CD14-positive monocyte (primary cell): ENCODE data around the gene KRT38. TPM values are rescaled to one million over a fixed set of nuclear protein-coding genes. Genes with fewer than 3 reads are reported as not detected.

Source experiments
- DNase-seq, 3 donors: peaks; one replicate each; pipeline ENCODE4 v3.0.0-alpha.2; 2011 to 2022
- H2AFZ ChIP-seq: 2 replicates; pipeline ENCODE4 v1.6.0; 2012; ENCODE audit warnings: mild to moderate bottlenecking, low read depth, low read length, inconsistent platforms; ENCODE audit not compliant: insufficient read depth, poor library complexity, severe bottlenecking
- H3K27ac ChIP-seq, 2 donors: 1 replicate in 1 of 2; 2 replicates in 1 of 2; pipeline ENCODE4 v1.5.1; 2012 to 2013; ENCODE audit warnings: low read length in 2 of 2, control low read depth in 1 of 2, inconsistent platforms in 1 of 2, low read depth in 1 of 2, mild to moderate bottlenecking in 1 of 2
- H3K27me3 ChIP-seq, 2 donors: one replicate each; pipeline versions ENCODE4 v1.6.0 to v1.6.1; 2011 to 2013; ENCODE audit warnings: low read length in 2 of 2; ENCODE audit not compliant: control insufficient read depth in 2 of 2, insufficient read depth in 2 of 2
- H3K36me3 ChIP-seq, 2 donors: replicated peaks in 1 of 2; 1 replicate in 1 of 2; 2 replicates in 1 of 2; pipeline versions ENCODE4 v1.5.1 to v1.6.1; 2012 to 2013; ENCODE audit warnings: low read length in 2 of 2, control low read depth in 1 of 2, inconsistent platforms in 1 of 2, mild to moderate bottlenecking in 1 of 2; ENCODE audit not compliant: insufficient read depth in 2 of 2, control insufficient read depth in 1 of 2
- H3K4me1 ChIP-seq, 2 donors: 1 replicate in 1 of 2; 2 replicates in 1 of 2; pipeline versions ENCODE4 v1.5.1 to v1.6.1; 2012 to 2013; ENCODE audit warnings: low read length in 2 of 2, control low read depth in 1 of 2, inconsistent platforms in 1 of 2, mild to moderate bottlenecking in 1 of 2, moderate library complexity in 1 of 2; ENCODE audit not compliant: insufficient read depth in 2 of 2, control insufficient read depth in 1 of 2
- H3K4me2 ChIP-seq: replicated peaks from 2 replicates; pipeline ENCODE3; 2012; ENCODE audit warnings: low read length, moderate library complexity, mild to moderate bottlenecking; ENCODE audit not compliant: poor library complexity, severe bottlenecking; ENCODE audit errors: extremely low read depth
- H3K4me3 ChIP-seq, 3 experiments: fragments of 200-600 bp in 1 of 3; sonication (generic) in 1 of 3; replicated peaks in 1 of 3; 1 replicate in 2 of 3; 2 replicates in 1 of 3; pipeline ENCODE4 v1.5.1; 2011 to 2013; ENCODE audit warnings: low read length in 3 of 3, mild to moderate bottlenecking in 3 of 3, control low read depth in 2 of 3, low read depth in 2 of 3, inconsistent platforms in 1 of 3, moderate library complexity in 1 of 3
- H3K79me2 ChIP-seq: 2 replicates; pipeline ENCODE4 v1.6.0; 2012; ENCODE audit warnings: mild to moderate bottlenecking, control low read depth, inconsistent platforms, low read length, moderate library complexity; ENCODE audit not compliant: insufficient read depth
- H3K9ac ChIP-seq: 2 replicates; pipeline ENCODE4 v1.6.0; 2017; ENCODE audit warnings: low read length, mild to moderate bottlenecking; ENCODE audit not compliant: insufficient read depth, poor library complexity, severe bottlenecking
- H3K9me3 ChIP-seq, 2 donors: replicated peaks in 1 of 2; 1 replicate in 1 of 2; 2 replicates in 1 of 2; pipeline versions ENCODE4 v1.5.1 to v1.6.1; 2012 to 2013; ENCODE audit warnings: low read length in 2 of 2, control low read depth in 1 of 2; ENCODE audit not compliant: control insufficient read depth in 1 of 2, insufficient read depth in 1 of 2
- H4K20me1 ChIP-seq: 2 replicates; pipeline ENCODE4 v1.6.0; 2012; ENCODE audit warnings: mild to moderate bottlenecking, low read length, control low read depth, moderate library complexity; ENCODE audit not compliant: insufficient read depth
- H3K27ac Mint-ChIP-seq, 7 donors: one replicate each; pipeline ENCODE4 v1.8.0; 2020; ENCODE audit warnings: mild to moderate bottlenecking in 7 of 7, mixed read lengths in 7 of 7, moderate library complexity in 6 of 7, inconsistent platforms in 2 of 7
- H3K27me3 Mint-ChIP-seq, 3 donors: one replicate each; pipeline ENCODE4 v1.8.0; 2021 to 2022; ENCODE audit warnings: low read depth in 3 of 3, mild to moderate bottlenecking in 3 of 3, mixed read lengths in 3 of 3, moderate library complexity in 3 of 3, inconsistent platforms in 1 of 3
- H3K36me3 Mint-ChIP-seq, 2 donors: one replicate each; pipeline ENCODE4 v1.8.0; 2020; ENCODE audit warnings: mixed read lengths in 2 of 2, inconsistent platforms in 1 of 2, mild to moderate bottlenecking in 1 of 2
- H3K4me1 Mint-ChIP-seq: one replicate; pipeline ENCODE4 v1.8.0; 2020; ENCODE audit warnings: mild to moderate bottlenecking, mixed read lengths
- H3K4me3 Mint-ChIP-seq, 2 donors: one replicate each; pipeline ENCODE4 v1.8.0; 2020; ENCODE audit warnings: mild to moderate bottlenecking in 2 of 2, mixed read lengths in 2 of 2, moderate library complexity in 1 of 2
- H3K9me3 Mint-ChIP-seq, 7 donors: one replicate each; pipeline ENCODE4 v1.8.0; 2020 to 2022; ENCODE audit warnings: mixed read lengths in 7 of 7, mild to moderate bottlenecking in 6 of 7, moderate library complexity in 6 of 7, inconsistent platforms in 2 of 7
- CTCF ChIP-seq: fragments of 200-600 bp; IDR thresholded peaks from one replicate; pipeline ENCODE4 v1.8.0; 2022; ENCODE audit warnings: antibody characterized with exemption, mild to moderate bottlenecking
- WGBS: methylation state at CpG from one replicate; pipeline ENCODE4 v1.1.5; 2013; ENCODE audit warnings: missing lambda C conversion rate; ENCODE audit not compliant: insufficient coverage; 5-methylcytosine and 5-hydroxymethylcytosine counted together
- intact Hi-C, 2 donors: fragments of 100-400 bp; cut with micrococcal nuclease; formaldehyde crosslinking; loops; one replicate each; pipeline versions ENCODE4 v1.15.0 to v1.15.1; 2023
- polyA plus RNA-seq, 3 donors: library from polyadenylated mRNA; depleted of rRNA in 1 of 3; unstranded in 2 of 3; stranded (reverse) in 1 of 3; fragments of 300-500 nt in 2 of 3; fragments of >200 nt in 1 of 3; fragmentation: Illumina TruSeq in 2 of 3; gene quantifications; 1 replicate in 2 of 3; 2 replicates in 1 of 3; pipeline ENCODE4 v1.2.3, GENCODE V29; 2012 to 2021

The KRT38 gene
- polyA plus RNA-seq, 3 donors: not detected

- Mint-ChIP-seq H3K4me3 (no peak overlapping the region), H3K36me3 (no peaks in the 10 kb centered on the region), H3K27ac (no peak overlapping the region), H3K9me3 (peaks cover 0 to 12% (median 2%) of the 10 kb centered on the region in 7 donors), H3K27me3 (peaks cover 4 to 10% (median 4%) of the 10 kb centered on the region in 3 donors), H3K4me1 (peaks cover 9% of the 10 kb centered on the region)
- intact Hi-C loops: no loop called here
- Histone ChIP-seq H3K9me3 (no peaks in the 10 kb centered on the region), H3K4me1 (peaks cover 8 to 9% of the 10 kb centered on the region in 2 donors), H2AFZ (no peak overlapping the region), H3K79me2 (no peaks in the 10 kb centered on the region), H3K9ac (no peak overlapping the region), H3K27ac (no peak overlapping the region), H4K20me1 (no peaks in the 10 kb centered on the region), H3K36me3 (no peaks in the 10 kb centered on the region), H3K27me3 (no peaks in the 10 kb centered on the region), H3K4me3 (no peak overlapping the region), H3K4me2 (no peak overlapping the region)
- 95% methylated on average over 4 of the region's 4 CpGs for WGBS
- DNase-seq: no peak
- TF ChIP-seq CTCF: no peak
These were observed 34.6 kb upstream of the KRT38 start for GRCh38 chr17:41475421-41475820.

- H4K20me1 ChIP-seq: no peaks in the 10 kb centered on the region
- H3K27ac ChIP-seq: no peak overlapping the region
- H3K9ac ChIP-seq: no peak overlapping the region
- no peaks in the 10 kb centered on the region for H3K36me3 ChIP-seq
- no peaks in the 10 kb centered on the region for H3K79me2 ChIP-seq
- H3K4me1 Mint-ChIP-seq: peaks cover 3% of the 10 kb centered on the region
- H3K4me3 ChIP-seq: no peak overlapping the region
- H3K9me3 Mint-ChIP-seq: peaks cover 0 to 14% (median 2%) of the 10 kb centered on the region in 7 donors
- no peak for DNase-seq
- H3K4me2 ChIP-seq: no peak overlapping the region
- H2AFZ ChIP-seq: no peak overlapping the region
- H3K4me3 Mint-ChIP-seq: no peak overlapping the region
- no peaks in the 10 kb centered on the region for H3K27me3 ChIP-seq
- no peak for TF ChIP-seq CTCF
- 92% methylated on average over 7 of the region's 8 CpGs for WGBS
- peaks cover 4 to 10% (median 6%) of the 10 kb centered on the region in 3 donors for H3K27me3 Mint-ChIP-seq
- intact Hi-C loops: no loop called here
- H3K4me1 ChIP-seq: peaks cover 3 to 4% of the 10 kb centered on the region in 2 donors
- no peaks in the 10 kb centered on the region for H3K36me3 Mint-ChIP-seq
- no peak overlapping the region for H3K27ac Mint-ChIP-seq
- no peaks in the 10 kb centered on the region for H3K9me3 ChIP-seq
These were observed 34.1 kb upstream of the KRT38 start for GRCh38 chr17:41474863-41475262.
